HG03354 (cell line): ENCODE data around the gene GCK.
"Not testable (repeated sequence)": the region's sequence is repeated elsewhere in the genome, so short reads cannot be mapped to it uniquely, and the experiment has no call there.

Experiments used
- ATAC-seq: cut with Tn5 transposase; IDR thresholded peaks from one replicate; pipeline ENCODE4 v1.9.1; 2021; ENCODE audit warnings: mild to moderate bottlenecking; ENCODE audit not compliant: unreplicated experiment, poor library complexity, severe bottlenecking

The GCK gene

GRCh38 chr7:44128721-44129582 lies 60.3 kb downstream of the GCK start:
- no peak for ATAC-seq

GRCh38 chr7:44127161-44127560 lies 62.1 kb downstream of the GCK start:
- ATAC-seq: no peak

GRCh38 chr7:44126574-44126973 lies 62.7 kb downstream of the GCK start:
- not testable (repeated sequence) for ATAC-seq

GRCh38 chr7:44124822-44125202 lies 64.4 kb downstream of the GCK start:
- ATAC-seq: no peak

GRCh38 chr7:44123190-44124003 lies 65.8 kb downstream of the GCK start, which contains the start of gene POLD2:
Gene POLD2 (minus strand): TSS chr7:44123548. CDS start chr7:44122053, 1,495 bp downstream.
- ATAC-seq: peak; percentile 99

- ATAC-seq: no peak
Observed at GRCh38 chr7:44122529-44122928, 66.7 kb downstream of the GCK start.

GRCh38 chr7:44121761-44122420 lies 67.3 kb downstream of the GCK start:
- no peak for ATAC-seq

GRCh38 chr7:44120395-44120794 lies 68.8 kb downstream of the GCK start:
- ATAC-seq: no peak

- ATAC-seq: no peak
Observed at GRCh38 chr7:44119829-44120380, 69.3 kb downstream of the GCK start.

- no peak for ATAC-seq
Observed at GRCh38 chr7:44117801-44118429, 71.3 kb downstream of the GCK start.

- no peak for ATAC-seq
Observed at GRCh38 chr7:44116789-44117666, 72.2 kb downstream of the GCK start.

- no peak for ATAC-seq
Observed at GRCh38 chr7:44116087-44116788, 73.0 kb downstream of the GCK start.

GRCh38 chr7:44114586-44115310 lies 74.5 kb downstream of the GCK start:
- no peak for ATAC-seq

GRCh38 chr7:44113764-44114354 lies 75.4 kb downstream of the GCK start:
- ATAC-seq: no peak

GRCh38 chr7:44112997-44113763 lies 76.1 kb downstream of the GCK start:
- ATAC-seq: no peak

- no peak for ATAC-seq
Observed at GRCh38 chr7:44112231-44112996, 76.8 kb downstream of the GCK start.
